Measurements from ENCODE around the gene LDLRAD3.

The LDLRAD3 gene

GRCh38 chr11:36278531-36279282 is 334.8 kb downstream of the LDLRAD3 start:
- DNase-seq (ENCODE audit: low read depth), result no peak

- DNase-seq (ENCODE audit: low read depth), result no peak
These were observed 336.7 kb downstream of the LDLRAD3 start for GRCh38 chr11:36280531-36280930.

All from activated T-cell treated with anti-CD3 and anti-CD28 coated beads for 1 hour (primary cell).